Gastroesophageal sphincter (tissue), 4 donors: ENCODE data around the gene ACOXL. TPM values are rescaled to one million over a fixed set of nuclear protein-coding genes. Genes with fewer than 3 reads are reported as not detected.

Experiments used
- ATAC-seq: fragments of 150-250 bp; one replicate; pipeline ENCODE4 v1.9.1; 2016; ENCODE audit warnings: mild to moderate bottlenecking, moderate library complexity
- H3K27ac ChIP-seq, 4 donors: fragments of 200-600 bp; sonication (generic) in 3 of 4; 1 replicate in 3 of 4; 2 replicates in 1 of 4; pipeline ENCODE4 v1.5.1; 2016 to 2019
- H3K27me3 ChIP-seq: fragments of 200-600 bp; sonication (generic); one replicate; pipeline ENCODE4 v1.5.1; 2019
- H3K36me3 ChIP-seq, 2 donors: fragments of 200-600 bp; sonication (generic); one replicate each; pipeline ENCODE4 v1.5.1; 2019; ENCODE audit warnings: control low read depth in 1 of 2
- H3K4me1 ChIP-seq, 3 donors: fragments of 200-600 bp; sonication (generic); 1 replicate in 2 of 3; 2 replicates in 1 of 3; pipeline ENCODE4 v1.5.1; 2016 to 2019; ENCODE audit warnings: control low read depth in 2 of 3
- H3K4me3 ChIP-seq, 2 donors: fragments of 200-600 bp; sonication (generic); one replicate each; pipeline ENCODE4 v1.5.1; 2019; ENCODE audit warnings: mild to moderate bottlenecking in 1 of 2, moderate library complexity in 1 of 2
- H3K9me3 ChIP-seq, 3 donors: fragments of 200-600 bp; sonication (generic); one replicate each; pipeline ENCODE4 v1.5.1; 2017 to 2019; ENCODE audit warnings: control low read depth in 2 of 3
- EP300 ChIP-seq: sonication (generic); formaldehyde crosslinking; IDR thresholded peaks from one replicate; pipeline ENCODE4 v1.6.1; 2017; ENCODE audit warnings: antibody characterized with exemption, mild to moderate bottlenecking
- POLR2A ChIP-seq, 2 donors: fragments of 450-650 bp; IDR thresholded peaks; one replicate each; pipeline ENCODE4 v1.6.1; 2017; ENCODE audit warnings: antibody characterized with exemption in 2 of 2, mild to moderate bottlenecking in 2 of 2, moderate library complexity in 1 of 2
- POLR2AphosphoS5 ChIP-seq: sonication (generic); formaldehyde crosslinking; IDR thresholded peaks from one replicate; pipeline ENCODE4 v1.6.1; 2017; ENCODE audit warnings: antibody characterized with exemption
- WGBS, 2 donors: methylation state at CpG; one replicate each; pipeline ENCODE4 v1.1.5; 2018; ENCODE audit warnings: low coverage in 1 of 2; 5-methylcytosine and 5-hydroxymethylcytosine counted together
- total RNA-seq, 4 donors: library from RNA; depleted of rRNA; stranded (reverse); fragments of >200 nt; gene quantifications; one replicate each; pipeline ENCODE4 v1.1.0, GENCODE V29; 2016
- TF ChIP-seq, protein P1 (sequence below), 4 experiments: fragments of 200-600 bp in 2 of 4; fragments of 450-650 bp in 2 of 4; sonication (generic) in 1 of 4; IDR thresholded peaks; one replicate each; pipeline ENCODE4 v1.5.1; 2017 to 2019; ENCODE audit warnings: antibody characterized with exemption in 4 of 4, mild to moderate bottlenecking in 2 of 4, moderate library complexity in 2 of 4

The ACOXL gene
- total RNA-seq, 4 donors from 2014 or later: not detected

DNA sequence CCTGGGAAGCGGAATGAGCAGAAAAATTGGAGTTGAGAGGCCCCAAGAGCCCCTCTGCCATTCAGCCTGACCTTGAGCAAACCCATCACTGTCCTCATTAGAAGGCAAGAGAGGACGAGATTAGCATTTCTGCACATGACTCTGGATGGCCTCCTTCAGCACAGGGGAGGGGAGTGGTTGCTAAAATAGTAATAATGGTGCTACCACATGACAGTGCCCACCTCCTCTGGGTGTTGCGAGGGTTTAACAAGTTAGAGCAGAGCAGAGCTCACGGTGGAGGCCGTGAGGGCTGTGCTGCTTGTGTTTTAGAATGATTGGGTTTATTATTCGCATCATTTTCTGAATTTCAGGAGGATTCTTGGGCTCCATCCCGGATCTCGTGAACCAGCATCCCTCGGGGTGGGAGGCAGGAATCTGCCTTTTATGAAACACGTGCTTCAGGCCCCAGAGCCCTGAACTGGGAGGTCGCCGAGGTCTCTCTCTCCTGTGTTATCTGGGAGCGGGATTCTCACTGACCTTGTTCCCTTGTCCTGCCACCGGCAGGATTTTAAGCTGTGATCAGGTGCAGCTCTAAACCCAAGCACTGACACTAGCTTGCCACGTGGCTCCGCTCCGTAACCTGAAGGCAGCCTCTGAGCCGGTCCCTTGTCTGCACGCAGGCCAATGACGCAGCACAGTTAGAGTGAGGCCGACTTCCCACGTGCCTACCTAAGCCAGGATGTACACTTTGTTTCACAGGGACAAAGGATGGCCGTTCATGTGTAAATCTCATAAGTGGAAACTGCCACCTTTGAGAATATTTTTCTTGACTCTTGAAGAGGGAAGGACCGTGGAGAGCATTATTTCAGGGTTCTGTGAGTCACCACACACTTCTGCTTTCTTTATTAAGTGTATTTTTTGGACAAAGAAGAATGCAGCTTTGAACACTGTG, 142.3 kb downstream of the ACOXL start:
- H3K27me3 ChIP-seq: no peaks in the 10 kb centered on the region
- WGBS, 2 donors: 86 to 89% methylated on average over 8 to 15 of the region's 24 CpGs
- H3K4me3 ChIP-seq: no peak overlapping the region
- H3K27ac ChIP-seq: no peak overlapping the region
- TF ChIP-seq EP300 (no peak), POLR2A (IDR thresholded peaks at IDR 0.05) (no peak), POLR2AphosphoS5 (no peak)
- TF ChIP-seq, protein P1, sequence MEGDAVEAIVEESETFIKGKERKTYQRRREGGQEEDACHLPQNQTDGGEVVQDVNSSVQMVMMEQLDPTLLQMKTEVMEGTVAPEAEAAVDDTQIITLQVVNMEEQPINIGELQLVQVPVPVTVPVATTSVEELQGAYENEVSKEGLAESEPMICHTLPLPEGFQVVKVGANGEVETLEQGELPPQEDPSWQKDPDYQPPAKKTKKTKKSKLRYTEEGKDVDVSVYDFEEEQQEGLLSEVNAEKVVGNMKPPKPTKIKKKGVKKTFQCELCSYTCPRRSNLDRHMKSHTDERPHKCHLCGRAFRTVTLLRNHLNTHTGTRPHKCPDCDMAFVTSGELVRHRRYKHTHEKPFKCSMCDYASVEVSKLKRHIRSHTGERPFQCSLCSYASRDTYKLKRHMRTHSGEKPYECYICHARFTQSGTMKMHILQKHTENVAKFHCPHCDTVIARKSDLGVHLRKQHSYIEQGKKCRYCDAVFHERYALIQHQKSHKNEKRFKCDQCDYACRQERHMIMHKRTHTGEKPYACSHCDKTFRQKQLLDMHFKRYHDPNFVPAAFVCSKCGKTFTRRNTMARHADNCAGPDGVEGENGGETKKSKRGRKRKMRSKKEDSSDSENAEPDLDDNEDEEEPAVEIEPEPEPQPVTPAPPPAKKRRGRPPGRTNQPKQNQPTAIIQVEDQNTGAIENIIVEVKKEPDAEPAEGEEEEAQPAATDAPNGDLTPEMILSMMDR (IDR thresholded peaks at IDR 0.05): no peak
- no peaks in the 10 kb centered on the region for H3K36me3 ChIP-seq
- no peak for ATAC-seq
- H3K9me3 ChIP-seq: peaks cover 0 to 5% (median 0%) of the 10 kb centered on the region in 3 donors
- H3K4me1 ChIP-seq: no peaks in the 10 kb centered on the region

DNA sequence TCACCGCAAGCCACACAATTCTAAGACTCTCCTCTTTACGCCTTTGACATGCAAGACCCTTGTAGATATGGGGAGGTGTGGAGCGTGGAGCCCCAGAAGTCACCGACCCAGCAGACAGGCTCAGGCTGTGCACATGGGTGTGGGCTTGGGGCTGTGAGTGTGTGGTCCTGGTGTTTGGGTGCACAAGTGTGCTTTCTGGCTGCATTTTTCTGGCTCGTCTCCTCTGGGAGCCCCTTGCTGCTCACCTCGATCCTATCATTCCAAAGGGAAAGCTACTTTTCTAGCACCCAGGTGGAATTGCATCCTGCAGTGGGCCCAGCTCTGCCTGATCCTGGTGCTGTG, 143.0 kb downstream of the ACOXL start:
- TF ChIP-seq, protein P1 (IDR thresholded peaks at IDR 0.05): no peak

DNA sequence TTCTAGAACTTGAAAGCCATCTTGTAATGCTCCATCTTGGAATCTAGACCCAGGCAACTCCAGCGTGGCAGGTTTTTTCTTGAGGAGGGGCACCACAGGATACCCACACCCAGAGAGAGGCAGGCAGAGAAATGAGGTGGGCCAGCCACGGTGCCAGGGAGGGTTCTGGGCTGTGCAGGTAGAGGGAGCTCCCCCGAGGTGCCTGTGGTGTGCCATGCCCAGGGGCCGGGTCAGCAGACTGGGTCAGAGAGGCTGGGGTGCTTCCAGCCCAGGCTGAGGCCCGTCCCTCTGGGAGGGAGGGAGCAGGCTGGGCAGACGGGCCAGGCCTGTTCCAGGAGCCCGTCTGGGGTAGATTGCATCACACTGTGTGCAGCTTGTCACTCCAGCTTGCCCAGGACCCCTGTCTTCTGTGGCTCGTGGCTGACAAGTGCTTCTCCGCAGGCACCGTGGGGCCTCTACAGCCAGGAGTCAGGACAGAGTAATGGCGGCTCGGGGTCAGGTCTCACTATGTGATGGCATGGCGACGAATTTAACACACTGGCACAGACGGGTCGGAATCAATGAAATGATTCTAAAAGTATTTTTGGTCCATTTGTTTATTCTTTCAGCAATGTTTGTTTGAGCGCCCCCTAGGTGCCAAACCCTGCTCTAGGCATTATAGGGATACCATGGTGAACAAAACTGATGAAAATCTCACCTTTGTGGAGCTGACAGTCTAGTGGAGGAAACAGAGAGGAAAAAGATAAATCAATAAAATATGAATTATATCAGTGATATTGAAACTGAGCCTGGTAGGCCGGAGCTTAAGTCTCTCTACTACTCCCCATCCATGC, 144.0 kb downstream of the ACOXL start:
- ATAC-seq: no peak
- H3K4me3 ChIP-seq: no peak overlapping the region
- no peaks in the 10 kb centered on the region for H3K27me3 ChIP-seq
- 79% methylated on average over 6 of the region's 18 CpGs; no CpG with 5 or more reads in 1 of the 2 donors for WGBS, 2 donors
- TF ChIP-seq POLR2AphosphoS5 (no peak), POLR2A (IDR thresholded peaks at IDR 0.05) (no peak), EP300 (no peak)
- TF ChIP-seq, protein P1 (IDR thresholded peaks at IDR 0.05): no peak
- no peaks in the 10 kb centered on the region for H3K36me3 ChIP-seq
- peaks cover 0 to 5% (median 0%) of the 10 kb centered on the region in 3 donors for H3K9me3 ChIP-seq
- no peaks in the 10 kb centered on the region for H3K4me1 ChIP-seq
- no peak overlapping the region for H3K27ac ChIP-seq

More for the DNA sequence above, 143.0 kb downstream of the ACOXL start:
- H3K27me3 ChIP-seq: no peaks in the 10 kb centered on the region
- no peak overlapping the region for H3K27ac ChIP-seq
- no peaks in the 10 kb centered on the region for H3K4me1 ChIP-seq
- H3K9me3 ChIP-seq: peaks cover 0 to 5% (median 0%) of the 10 kb centered on the region in 3 donors
- no peak for ATAC-seq
- whole genome bisulfite sequencing, 2 donors: 92 to 95% methylated on average over 4 to 6 of the region's 6 CpGs
- H3K36me3 ChIP-seq: no peaks in the 10 kb centered on the region
- no peak overlapping the region for H3K4me3 ChIP-seq

DNA sequence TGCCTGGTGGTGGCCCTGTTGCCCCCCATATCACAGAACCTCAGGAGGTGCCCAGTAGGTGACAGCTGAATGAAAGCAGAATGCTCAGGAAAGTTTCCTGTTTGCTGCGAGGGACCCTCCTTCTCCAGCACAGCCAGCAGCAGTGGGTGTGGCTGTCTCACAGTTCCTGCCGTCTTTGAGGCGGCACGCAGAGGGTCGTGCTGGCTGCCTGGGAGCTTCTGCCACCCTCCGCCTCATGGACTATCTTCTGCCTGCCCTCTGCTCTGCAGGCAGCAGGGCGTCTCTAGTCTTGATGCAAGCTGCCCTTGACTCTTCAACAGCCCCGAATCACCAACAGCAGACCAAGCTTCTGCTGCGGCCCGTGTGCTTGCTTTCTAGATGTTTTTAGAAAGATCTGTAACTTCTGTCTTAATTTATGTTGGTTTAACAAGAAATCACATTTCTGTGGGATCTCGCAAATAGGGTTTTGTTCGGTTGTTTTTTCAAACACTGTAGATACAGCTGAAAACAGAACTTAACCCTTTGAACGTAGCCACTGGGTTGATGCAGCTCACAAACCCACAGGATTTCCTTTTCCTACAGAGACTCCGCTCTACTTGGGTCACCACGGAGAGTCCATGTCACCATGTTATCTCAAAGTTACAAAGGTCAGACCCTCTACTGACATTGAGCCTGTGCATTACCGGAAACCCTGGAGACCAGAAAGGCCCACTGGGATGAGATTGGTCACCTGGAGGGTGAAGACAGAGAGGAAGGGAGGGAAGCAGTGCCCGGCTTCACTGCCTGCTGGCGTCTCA, 144.9 kb downstream of the ACOXL start:
- peaks cover 0 to 5% (median 0%) of the 10 kb centered on the region in 3 donors for H3K9me3 ChIP-seq
- 42 to 61% methylated on average over 8 to 10 of the region's 18 CpGs for WGBS, 2 donors
- TF ChIP-seq POLR2A (IDR thresholded peaks at IDR 0.05) (no peak), EP300 (no peak)
- ATAC-seq: no peak
- H3K36me3 ChIP-seq: no peaks in the 10 kb centered on the region
- no peak overlapping the region for H3K4me3 ChIP-seq
- H3K4me1 ChIP-seq: no peaks in the 10 kb centered on the region
- H3K27ac ChIP-seq: no peak overlapping the region
- no peaks in the 10 kb centered on the region for H3K27me3 ChIP-seq

DNA sequence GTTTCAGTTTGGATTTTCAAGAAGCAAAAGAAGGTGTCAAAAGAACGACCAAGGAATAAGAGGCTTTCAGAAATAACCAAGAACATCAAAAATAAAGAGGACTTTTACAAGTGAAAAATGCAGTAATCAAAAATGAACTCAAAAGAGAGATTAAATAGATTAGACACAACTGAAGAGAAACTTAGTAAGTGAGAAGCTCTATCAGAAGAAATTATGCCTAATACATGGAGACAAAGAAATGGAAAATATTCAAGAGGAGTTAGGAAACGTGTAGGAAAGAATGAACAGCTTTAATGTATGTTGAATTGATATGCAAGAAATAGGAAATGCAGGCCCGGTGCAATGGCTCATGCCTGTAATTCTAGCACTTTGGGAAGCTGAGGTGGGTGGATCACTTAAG, 145.8 kb downstream of the ACOXL start:
- no peak overlapping the region for H3K27ac ChIP-seq
- H3K36me3 ChIP-seq: no peaks in the 10 kb centered on the region
- TF ChIP-seq POLR2A (IDR thresholded peaks at IDR 0.05) (no peak), EP300 (no peak), POLR2AphosphoS5 (no peak)
- TF ChIP-seq, protein P1 (IDR thresholded peaks at IDR 0.05): no peak
- no peak for ATAC-seq
- H3K4me1 ChIP-seq: no peaks in the 10 kb centered on the region
- peaks cover 0 to 5% (median 0%) of the 10 kb centered on the region in 3 donors for H3K9me3 ChIP-seq
- 93 to 100% methylated on average over 3 of the region's 3 CpGs for WGBS, 2 donors
- H3K27me3 ChIP-seq: no peaks in the 10 kb centered on the region
- H3K4me3 ChIP-seq: no peak overlapping the region
